Neutrophil (primary cell): ENCODE results near the gene ZNF135.

Experiments
- H3K27ac ChIP-seq: fragments of 200-600 bp; sonication (generic); 2 replicates; pipeline ENCODE4 v1.5.1; 2016; ENCODE audit warnings: mild to moderate bottlenecking, moderate library complexity
- H3K27me3 ChIP-seq: fragments of 200-600 bp; sonication (generic); 2 replicates; pipeline ENCODE4 v1.6.0; 2016; ENCODE audit warnings: mild to moderate bottlenecking
- H3K36me3 ChIP-seq: fragments of 200-600 bp; sonication (generic); 2 replicates; pipeline ENCODE4 v1.5.1; 2017
- H3K4me1 ChIP-seq, 2 experiments: fragments of 200-600 bp in 1 of 2; sonication (generic) in 1 of 2; 1 replicate in 1 of 2; 2 replicates in 1 of 2; pipeline versions ENCODE4 v1.5.1 to v1.6.1; 2013 to 2016; ENCODE audit warnings: low read depth in 1 of 2, low read length in 1 of 2, mild to moderate bottlenecking in 1 of 2, moderate library complexity in 1 of 2; ENCODE audit not compliant: control insufficient read depth in 1 of 2, insufficient read depth in 1 of 2
- H3K4me3 ChIP-seq, 2 experiments: fragments of 200-600 bp in 1 of 2; sonication (generic) in 1 of 2; 1 replicate in 1 of 2; 2 replicates in 1 of 2; pipeline ENCODE4 v1.5.1; 2013 to 2016; ENCODE audit warnings: low read depth in 1 of 2, low read length in 1 of 2, mild to moderate bottlenecking in 1 of 2, moderate library complexity in 1 of 2
- H3K9me3 ChIP-seq: fragments of 200-600 bp; sonication (generic); 2 replicates; pipeline ENCODE4 v1.5.1; 2016
- CTCF ChIP-seq: fragments of 200-600 bp; sonication (generic); IDR thresholded peaks from 2 replicates; pipeline ENCODE4 v1.5.1; 2016; ENCODE audit warnings: antibody characterized with exemption

ZNF135 gene

GRCh38 chr19:58047672-58048071 is 11.4 kb upstream of the ZNF135 start:
- no peak for TF ChIP-seq CTCF
- Histone ChIP-seq H3K4me3 (no peak overlapping the region), H3K36me3 (no peaks in the 10 kb centered on the region), H3K9me3 (peaks cover 30% of the 10 kb centered on the region), H3K27me3 (peaks cover 4% of the 10 kb centered on the region), H3K4me1 (no peaks in the 10 kb centered on the region), H3K27ac (no peak overlapping the region)

- Histone ChIP-seq H3K27me3 (peaks cover 3% of the 10 kb centered on the region), H3K4me1 (no peaks in the 10 kb centered on the region), H3K9me3 (peaks cover 18% of the 10 kb centered on the region), H3K4me3 (no peak overlapping the region), H3K27ac (no peak overlapping the region), H3K36me3 (no peaks in the 10 kb centered on the region)
- TF ChIP-seq CTCF = no peak
Measured at GRCh38 chr19:58052256-58052655, 6.8 kb upstream of the ZNF135 start.

- no peaks in the 10 kb centered on the region for H3K4me1 ChIP-seq
- no peaks in the 10 kb centered on the region for H3K36me3 ChIP-seq
- H3K27ac ChIP-seq = no peak overlapping the region
- peaks cover 7% of the 10 kb centered on the region for H3K27me3 ChIP-seq
- TF ChIP-seq CTCF = no peak
- H3K4me3 ChIP-seq = no peak overlapping the region
- peaks cover 22% of the 10 kb centered on the region for H3K9me3 ChIP-seq
Measured at GRCh38 chr19:58053480-58054156, 5.5 kb upstream of the ZNF135 start.

- H3K27ac ChIP-seq = no peak overlapping the region
- peaks cover 0 to 10% of the 10 kb centered on the region in 2 experiments for H3K4me1 ChIP-seq
- H3K9me3 ChIP-seq = peaks cover 31% of the 10 kb centered on the region
- H3K27me3 ChIP-seq = peaks cover 21% of the 10 kb centered on the region
- TF ChIP-seq CTCF = no peak
- H3K36me3 ChIP-seq = no peaks in the 10 kb centered on the region
- no peak overlapping the region for H3K4me3 ChIP-seq
Measured at GRCh38 chr19:58054901-58055874, 3.9 kb upstream of the ZNF135 start.

- Histone ChIP-seq H3K36me3 (no peaks in the 10 kb centered on the region), H3K27me3 (peaks cover 21% of the 10 kb centered on the region), H3K4me3 (no peak overlapping the region), H3K27ac (no peak overlapping the region), H3K9me3 (peaks cover 28% of the 10 kb centered on the region), H3K4me1 (peaks cover 0 to 10% of the 10 kb centered on the region in 2 experiments)
- TF ChIP-seq CTCF = no peak
Measured at GRCh38 chr19:58056261-58056660, 2.8 kb upstream of the ZNF135 start.
